GM21381 (cell line): ENCODE measurements around the gene SKAP1.
"Not testable (repeated sequence)": the region's sequence is repeated elsewhere in the genome, so short reads cannot be mapped to it uniquely, and the experiment has no call there.

ENCODE experiments used
- ATAC-seq: cut with Tn5 transposase; IDR thresholded peaks from one replicate; pipeline ENCODE4 v1.9.1; 2021; ENCODE audit warnings: mild to moderate bottlenecking, moderate library complexity; ENCODE audit not compliant: unreplicated experiment

SKAP1 gene

DNA sequence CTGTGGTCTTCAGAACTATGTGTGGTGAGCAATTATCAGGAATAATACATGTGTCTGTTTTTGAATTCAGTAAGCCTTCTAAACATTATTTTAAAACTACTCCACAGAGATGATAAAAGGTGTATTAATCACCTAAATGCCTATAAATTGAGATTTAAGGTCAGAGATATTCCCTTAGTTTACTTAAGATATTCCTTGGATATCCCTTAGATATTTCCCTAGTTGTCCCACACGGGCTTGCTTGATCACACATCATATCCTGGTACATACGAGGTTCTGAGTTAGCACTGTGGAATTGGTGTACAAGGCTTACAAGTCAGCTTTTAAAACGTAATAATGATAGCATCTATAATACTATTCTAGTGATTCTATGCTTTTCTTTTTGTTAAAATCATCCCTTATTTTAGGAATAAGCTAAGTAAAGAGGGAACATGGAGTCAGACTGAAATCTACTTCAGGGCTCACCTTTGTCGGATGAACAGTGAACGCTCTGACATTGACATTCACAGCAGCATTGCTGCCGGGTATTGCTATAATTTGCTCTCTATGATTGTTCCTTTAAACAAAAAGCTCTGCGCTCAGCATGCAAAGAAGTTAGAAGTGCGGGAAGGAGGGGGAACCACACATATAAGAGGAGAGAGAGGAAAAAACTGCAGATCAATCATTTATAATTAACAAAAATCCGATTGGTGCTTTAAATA is 136.5 kb downstream of the SKAP1 start:
- ATAC-seq, result no peak

GRCh38 chr17:48290378-48290777 is 139.6 kb downstream of the SKAP1 start:
- ATAC-seq, result no peak

DNA sequence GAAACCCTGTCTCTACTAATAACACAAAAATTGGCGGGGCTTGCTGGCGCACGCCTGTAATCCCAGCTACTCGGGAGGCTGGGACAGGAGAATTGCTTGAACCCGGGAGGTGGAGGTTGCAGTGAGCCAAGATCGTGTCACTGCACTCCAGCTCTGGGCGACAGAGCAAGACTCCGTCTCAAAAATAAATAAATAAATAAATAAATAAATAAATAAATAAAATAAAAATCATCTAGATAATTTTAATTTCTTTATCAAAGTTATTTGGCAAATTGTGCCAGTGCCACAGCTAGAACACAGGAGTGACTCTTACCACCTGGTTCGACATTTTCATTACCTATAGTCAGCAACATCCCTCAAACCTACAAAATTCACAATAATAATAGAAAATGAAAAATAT is 143.1 kb downstream of the SKAP1 start:
- ATAC-seq, result not testable (repeated sequence)

GRCh38 chr17:48285614-48286013 is 144.4 kb downstream of the SKAP1 start:
- no peak for ATAC-seq

- ATAC-seq, result no peak
These were observed 146.1 kb downstream of the SKAP1 start for GRCh38 chr17:48283907-48284306.

GRCh38 chr17:48283411-48283810 is 146.6 kb downstream of the SKAP1 start:
- ATAC-seq, result no peak

DNA sequence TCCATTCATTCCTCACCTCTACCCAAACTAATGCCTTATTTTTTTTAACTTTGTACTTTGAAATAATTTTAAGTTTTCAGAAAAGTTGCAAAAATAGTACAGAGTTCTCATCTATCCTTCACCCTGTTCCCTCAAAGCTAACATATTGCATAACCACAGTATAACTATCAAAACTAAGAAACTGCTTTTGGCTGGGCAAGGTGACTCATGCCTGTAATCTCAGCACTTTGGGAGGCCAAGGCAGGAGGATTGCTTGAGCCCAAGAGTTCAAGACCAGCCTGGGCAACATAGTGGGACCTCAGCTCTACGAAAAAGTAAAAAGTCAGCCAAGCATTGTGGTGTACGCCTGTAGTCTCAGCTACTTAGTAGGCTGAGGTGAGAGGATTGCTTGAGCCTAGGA is 147.7 kb downstream of the SKAP1 start:
- no peak for ATAC-seq

DNA sequence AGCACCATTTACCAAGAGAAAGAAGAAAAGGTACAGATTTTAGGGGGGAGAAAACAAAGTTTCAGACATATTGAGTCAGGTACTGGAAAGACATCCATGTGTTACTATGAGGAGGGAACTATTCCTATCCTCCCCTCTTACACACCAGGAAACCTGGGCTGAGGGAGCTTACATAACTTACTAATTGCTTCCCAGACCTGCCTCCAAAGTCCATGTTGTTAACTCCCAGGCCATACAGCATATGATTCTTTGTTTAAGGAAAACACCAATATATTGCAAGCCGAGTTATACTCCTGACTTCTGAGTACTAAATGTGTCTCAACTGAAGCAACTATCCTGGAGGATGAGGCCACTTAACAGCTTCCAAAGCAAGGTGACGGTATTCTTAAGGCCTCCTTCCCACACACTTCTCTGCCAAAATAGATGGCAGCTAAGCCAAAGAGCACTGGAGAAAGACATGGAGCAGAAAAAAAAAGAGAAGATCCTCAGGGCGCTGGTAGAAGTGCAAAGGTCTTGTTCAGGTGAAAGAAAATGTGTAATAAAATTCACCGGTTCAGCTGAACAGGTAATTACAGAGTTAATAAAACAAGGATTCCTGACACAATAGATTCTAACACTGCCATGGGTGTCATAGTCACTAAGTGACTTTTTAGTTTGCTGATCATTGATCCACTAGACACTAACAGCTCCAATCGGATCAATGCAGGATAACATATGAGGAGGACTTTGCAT is 151.1 kb downstream of the SKAP1 start:
- no peak for ATAC-seq

GRCh38 chr17:48276776-48277175 is 153.2 kb downstream of the SKAP1 start:
- no peak for ATAC-seq

- ATAC-seq, result no peak
These were observed 159.1 kb downstream of the SKAP1 start for GRCh38 chr17:48270899-48271298.

DNA sequence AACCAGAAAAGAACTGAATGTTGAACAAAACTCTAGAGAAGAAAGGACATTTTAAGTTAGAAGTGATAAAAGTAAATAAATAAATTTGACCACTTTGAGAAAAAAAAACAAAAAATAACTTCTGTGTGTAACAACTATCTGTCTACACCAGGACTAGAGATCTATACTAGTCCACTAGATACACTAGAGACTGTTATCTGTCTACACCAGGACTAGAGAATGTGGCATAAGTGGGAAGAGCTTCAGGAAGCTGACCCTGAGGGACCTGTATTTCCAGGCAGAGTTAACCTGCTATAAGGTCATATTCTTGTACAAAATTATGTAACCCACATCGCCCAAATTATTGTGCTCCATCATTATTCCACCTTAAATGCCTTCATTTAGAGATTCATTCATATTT is 160.8 kb downstream of the SKAP1 start:
- no peak for ATAC-seq

- no peak for ATAC-seq
These were observed 166.3 kb downstream of the SKAP1 start for GRCh38 chr17:48263731-48264035.

DNA sequence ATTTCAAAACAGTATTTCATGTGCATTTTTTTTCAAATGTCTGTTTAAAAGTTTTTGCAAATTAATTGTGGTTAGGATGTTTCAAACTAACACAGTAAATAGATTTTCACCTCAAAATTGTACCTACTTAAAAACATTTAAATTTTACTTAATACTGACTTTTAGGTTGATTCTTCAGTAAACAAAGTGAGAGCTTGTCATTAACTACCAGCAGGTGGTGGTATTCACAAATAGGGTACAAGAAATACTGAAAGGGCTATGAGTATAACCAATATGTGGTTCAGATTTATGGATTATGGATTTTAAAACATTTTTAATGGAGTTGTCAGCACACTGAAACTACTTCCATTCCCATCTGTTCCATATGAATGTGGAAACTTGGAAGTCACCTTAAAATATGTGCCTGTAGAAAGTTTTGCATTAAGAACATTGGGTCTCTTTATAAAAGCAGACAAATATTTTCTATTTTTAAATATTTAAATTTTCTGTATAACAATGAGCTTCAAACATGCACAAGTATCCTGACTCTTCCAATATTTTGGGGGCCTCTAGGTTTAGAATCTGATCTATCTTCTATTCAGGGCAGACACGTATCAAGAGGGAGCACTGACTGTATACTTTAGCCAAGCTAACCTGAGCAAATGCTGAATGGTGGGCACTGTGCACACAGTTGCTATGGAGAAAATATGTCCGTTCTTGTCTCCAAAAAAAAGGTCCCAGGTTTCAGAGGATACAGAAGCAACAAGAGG is 166.9 kb downstream of the SKAP1 start:
- ATAC-seq, result no peak

DNA sequence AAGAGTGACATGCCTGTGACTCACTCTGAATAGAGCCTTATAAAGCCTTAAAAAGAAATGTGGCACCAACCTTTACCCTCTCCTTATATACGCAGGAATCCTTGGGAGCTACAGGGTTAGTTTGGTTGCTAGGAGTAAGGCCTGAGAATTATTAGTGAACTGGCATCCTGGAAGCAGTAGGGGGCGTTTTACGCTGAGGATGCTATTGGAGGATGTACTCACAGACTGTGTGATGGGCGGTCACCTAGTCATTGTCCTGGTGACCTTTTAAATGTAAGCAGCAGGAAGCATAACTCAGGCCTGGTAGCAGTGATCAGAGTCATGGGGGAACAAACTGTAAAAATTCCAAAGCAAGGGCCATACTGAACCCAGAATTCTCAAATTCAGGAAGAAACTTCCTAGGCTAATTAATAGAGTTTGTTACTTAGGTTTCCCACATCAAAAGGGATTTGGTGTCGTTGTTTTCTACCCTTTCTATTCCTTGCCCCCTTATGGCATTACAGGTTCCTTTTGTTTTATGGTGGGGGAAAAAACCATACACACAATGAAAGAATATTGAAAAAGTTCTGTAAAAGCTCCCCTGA is 168.6 kb downstream of the SKAP1 start:
- ATAC-seq, result no peak

DNA sequence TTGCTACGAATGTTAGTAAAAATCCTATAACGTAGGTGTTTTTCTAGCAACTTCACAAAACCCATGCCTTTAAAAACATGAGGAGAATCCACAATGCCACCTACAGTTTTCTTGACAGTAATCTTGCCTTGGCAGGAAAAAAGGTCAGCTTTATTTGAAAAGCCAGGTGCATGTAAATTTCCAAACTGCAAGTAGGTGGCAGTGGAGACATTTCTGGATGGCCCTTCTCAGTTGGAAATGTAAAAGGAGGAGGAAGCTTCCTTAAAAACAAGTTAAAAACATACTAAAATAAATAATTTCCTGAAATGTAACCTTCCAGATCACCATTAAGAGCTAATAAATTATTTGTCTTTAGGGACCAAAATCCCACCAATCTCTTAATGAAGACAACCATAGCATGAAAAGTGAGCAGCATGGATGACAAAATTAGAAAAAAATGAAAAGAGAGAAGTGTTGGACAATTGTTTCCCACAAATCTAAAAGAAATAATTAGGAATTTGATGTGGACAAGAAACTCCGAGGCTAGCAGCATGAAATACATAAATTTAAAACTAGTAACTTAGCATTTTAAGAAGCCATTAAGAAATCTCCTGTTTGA is 170.2 kb downstream of the SKAP1 start:
- ATAC-seq, result no peak

DNA sequence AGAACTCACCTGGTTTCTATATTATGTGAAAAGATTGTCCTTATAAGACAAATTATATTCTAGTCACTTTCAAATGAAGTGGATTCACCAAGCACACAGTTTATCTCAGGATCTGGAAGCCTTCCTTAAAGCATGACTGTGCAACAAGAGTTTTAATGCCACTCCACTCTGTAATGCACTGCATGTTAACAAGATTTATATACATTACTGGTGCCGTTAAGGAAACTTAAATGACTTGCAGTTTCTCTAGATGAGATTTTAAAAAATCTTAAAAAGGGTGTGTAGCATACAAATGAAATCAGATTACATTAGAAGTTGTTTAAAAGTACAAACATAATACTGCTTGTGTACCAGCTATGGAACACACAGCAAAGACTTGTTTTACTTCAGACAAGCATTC is 171.7 kb downstream of the SKAP1 start:
- ATAC-seq, result no peak

- no peak for ATAC-seq
These were observed 174.3 kb downstream of the SKAP1 start for GRCh38 chr17:48255759-48256158.

GRCh38 chr17:48254896-48255295 is 175.1 kb downstream of the SKAP1 start:
- ATAC-seq, result no peak

- ATAC-seq, result no peak
These were observed 176.0 kb downstream of the SKAP1 start for GRCh38 chr17:48253975-48254374.

- no peak for ATAC-seq
These were observed 178.1 kb downstream of the SKAP1 start for GRCh38 chr17:48251950-48252349.

DNA sequence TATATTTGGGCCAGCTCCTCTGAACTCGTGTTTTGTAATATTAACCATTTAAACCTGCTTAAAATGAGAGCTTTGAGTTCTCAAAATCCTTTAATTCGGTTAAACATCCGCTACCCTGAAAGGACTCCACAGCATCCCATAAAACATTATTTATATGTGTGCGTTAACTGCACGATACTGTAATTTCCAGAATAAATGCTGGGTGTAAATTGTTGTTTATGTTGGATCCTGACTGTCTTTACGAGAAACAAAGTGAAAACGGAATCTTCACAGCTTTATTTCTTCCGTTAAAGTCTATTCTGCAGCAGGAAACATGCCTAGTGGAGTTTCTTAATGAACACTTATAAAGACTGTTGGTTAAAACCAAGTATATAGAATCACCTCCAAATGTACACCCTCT is 179.1 kb downstream of the SKAP1 start:
- ATAC-seq, result no peak
